GM06990 (cell line): ENCODE results near the gene RAPGEF5.

Experiments used
- DNase-seq: peaks from one replicate; pipeline ENCODE4 v3.0.0-alpha.2; 2011; ENCODE audit not compliant: insufficient read length; ENCODE audit errors: extremely low read depth
- H3K27me3 ChIP-seq: replicated peaks from 2 replicates; pipeline ENCODE4 v1.6.0; 2011; ENCODE audit warnings: low read length; ENCODE audit not compliant: control insufficient read depth, insufficient read depth
- H3K36me3 ChIP-seq: 2 replicates; pipeline ENCODE4 v1.5.1; 2011; ENCODE audit warnings: low read length; ENCODE audit not compliant: control insufficient read depth, insufficient read depth
- H3K4me3 ChIP-seq: replicated peaks from 2 replicates; pipeline ENCODE4 v1.5.1; 2011; ENCODE audit warnings: low read depth, mild to moderate bottlenecking, control low read depth, low read length
- CTCF ChIP-seq: IDR thresholded peaks from 2 replicates; pipeline ENCODE4 v1.5.1; 2011; ENCODE audit warnings: low read length, control low read depth, mild to moderate bottlenecking, inconsistent platforms; ENCODE audit not compliant: insufficient read depth, poor library complexity, severe bottlenecking

The RAPGEF5 gene

GRCh38 chr7:22235134-22235533 is 121.8 kb downstream of the RAPGEF5 start:
- Histone ChIP-seq H3K4me3 (no peak overlapping the region), H3K36me3 (no peaks in the 10 kb centered on the region), H3K27me3 (no peaks in the 10 kb centered on the region)
- DNase-seq, result no peak
- no peak for TF ChIP-seq CTCF

GRCh38 chr7:22234227-22234626 is 122.7 kb downstream of the RAPGEF5 start:
- Histone ChIP-seq H3K27me3 (no peaks in the 10 kb centered on the region), H3K36me3 (no peaks in the 10 kb centered on the region), H3K4me3 (no peak overlapping the region)
- TF ChIP-seq CTCF, result no peak
- no peak for DNase-seq

- H3K27me3 ChIP-seq, result no peaks in the 10 kb centered on the region
- H3K36me3 ChIP-seq, result no peaks in the 10 kb centered on the region
- H3K4me3 ChIP-seq, result no peak overlapping the region
- no peak for TF ChIP-seq CTCF
- DNase-seq, result no peak
These were observed 125.1 kb downstream of the RAPGEF5 start for GRCh38 chr7:22231806-22232205.

GRCh38 chr7:22231141-22231540 is 125.8 kb downstream of the RAPGEF5 start:
- no peak for TF ChIP-seq CTCF
- no peaks in the 10 kb centered on the region for H3K27me3 ChIP-seq
- no peaks in the 10 kb centered on the region for H3K36me3 ChIP-seq
- DNase-seq, result no peak
- H3K4me3 ChIP-seq, result no peak overlapping the region

GRCh38 chr7:22230238-22230637 is 126.7 kb downstream of the RAPGEF5 start:
- Histone ChIP-seq H3K27me3 (no peaks in the 10 kb centered on the region), H3K36me3 (no peaks in the 10 kb centered on the region), H3K4me3 (no peak overlapping the region)
- DNase-seq, result no peak
- TF ChIP-seq CTCF, result no peak

GRCh38 chr7:22229148-22229547 is 127.8 kb downstream of the RAPGEF5 start:
- TF ChIP-seq CTCF, result no peak
- H3K27me3 ChIP-seq, result no peaks in the 10 kb centered on the region
- H3K36me3 ChIP-seq, result no peaks in the 10 kb centered on the region
- no peak for DNase-seq
- H3K4me3 ChIP-seq, result no peak overlapping the region
